HG03575 (cell line): ENCODE data around the gene PMEPA1.

Experiments
- ATAC-seq: cut with Tn5 transposase; IDR thresholded peaks from one replicate; pipeline ENCODE4 v1.9.1; 2021; ENCODE audit not compliant: unreplicated experiment, insufficient number of reproducible peaks, low FRiP score; ENCODE audit errors: extremely low read depth

The PMEPA1 gene, protein sequence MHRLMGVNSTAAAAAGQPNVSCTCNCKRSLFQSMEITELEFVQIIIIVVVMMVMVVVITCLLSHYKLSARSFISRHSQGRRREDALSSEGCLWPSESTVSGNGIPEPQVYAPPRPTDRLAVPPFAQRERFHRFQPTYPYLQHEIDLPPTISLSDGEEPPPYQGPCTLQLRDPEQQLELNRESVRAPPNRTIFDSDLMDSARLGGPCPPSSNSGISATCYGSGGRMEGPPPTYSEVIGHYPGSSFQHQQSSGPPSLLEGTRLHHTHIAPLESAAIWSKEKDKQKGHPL

DNA sequence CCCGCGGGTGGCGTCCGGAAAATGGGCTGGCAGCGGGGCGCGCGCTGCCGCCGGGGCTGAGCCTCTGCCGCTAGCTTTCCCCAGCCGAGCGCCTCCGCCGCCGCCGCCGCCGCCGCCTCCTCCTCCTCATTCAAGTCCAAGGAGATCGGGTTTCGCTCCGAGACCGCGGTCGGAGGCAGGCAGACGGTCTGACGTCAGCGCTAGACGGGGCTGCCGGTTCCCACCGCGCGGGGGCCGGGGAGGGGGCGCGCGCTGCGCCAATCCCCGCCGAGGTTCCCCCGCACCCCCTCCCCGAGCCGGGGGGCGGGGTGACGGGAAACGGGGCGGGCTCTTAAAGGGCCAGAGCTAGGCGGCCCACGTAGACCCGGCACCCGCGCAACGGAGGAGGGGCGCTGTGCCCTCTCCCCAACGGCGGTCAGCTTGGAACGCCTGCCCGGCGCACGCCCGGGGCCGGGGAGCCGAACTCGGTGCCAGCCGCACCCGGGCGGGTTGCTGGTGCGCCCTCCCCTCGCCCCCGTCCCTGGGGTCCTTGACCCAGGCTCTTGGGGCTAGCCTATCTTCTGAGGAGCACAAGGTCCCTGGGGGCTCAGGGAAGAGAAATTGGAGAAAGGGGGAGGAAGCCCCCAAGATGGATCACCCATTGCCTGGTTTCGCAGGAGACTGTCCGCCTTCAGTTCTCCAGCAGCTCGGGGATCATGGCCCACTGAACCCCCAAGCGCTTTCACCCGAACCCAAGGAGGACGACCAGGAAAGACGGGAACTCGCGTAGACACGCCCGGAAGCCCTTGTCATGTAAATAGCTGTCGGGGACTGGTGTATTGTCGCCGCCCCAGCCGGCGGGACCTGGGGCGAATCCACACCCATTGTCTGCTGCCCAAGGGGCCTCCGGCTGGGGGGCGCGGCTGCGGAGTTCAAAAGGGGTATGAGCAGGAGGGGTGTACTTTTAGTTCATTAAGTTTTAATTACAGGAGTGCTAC lies at the start of gene PMEPA1:
Gene PMEPA1, minus strand, starts transcription at position 193 of the 977 bp plus-strand sequence. CDS start 433 bp downstream, outside the sequence.
- ATAC-seq, result no peak

DNA sequence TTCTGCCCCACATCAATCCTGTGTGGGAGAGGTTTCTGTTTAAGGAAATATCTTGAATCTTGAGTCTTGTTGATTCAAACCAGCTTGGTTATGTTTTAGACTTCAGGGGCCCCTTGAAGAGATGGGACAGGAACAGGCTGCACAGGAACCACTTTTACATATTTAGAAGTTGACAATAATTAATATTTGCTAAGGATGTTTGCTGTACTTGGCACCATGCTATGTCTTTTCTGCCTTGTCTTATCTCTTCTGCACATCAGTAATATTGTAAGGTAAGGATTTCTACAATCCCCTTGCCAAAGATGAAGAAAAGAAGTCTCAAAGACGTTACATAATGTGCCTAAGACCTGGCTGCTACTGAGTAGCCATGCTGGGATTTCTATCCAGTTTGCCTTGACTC lies 48.0 kb upstream of the PMEPA1 start:
- no peak for ATAC-seq

DNA sequence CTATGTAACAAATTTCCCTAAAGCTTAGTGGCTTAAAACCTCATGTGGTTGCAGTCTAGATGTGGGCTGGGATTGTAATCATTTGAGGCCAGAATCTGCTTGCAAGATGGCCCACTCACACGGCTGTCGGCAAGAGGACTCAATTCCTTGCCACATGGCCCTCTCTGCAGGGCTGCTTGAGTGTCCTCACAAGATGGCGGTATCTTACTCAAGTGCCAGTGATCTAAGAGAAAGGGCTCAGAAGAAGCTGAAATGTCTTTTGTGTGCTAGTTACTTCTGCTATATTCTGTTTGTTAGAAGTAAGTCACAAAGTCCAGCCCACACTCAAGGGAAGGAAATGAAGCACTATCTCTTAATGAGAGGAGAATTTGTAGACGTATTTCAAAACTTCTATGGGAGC lies 47.1 kb upstream of the PMEPA1 start:
- ATAC-seq, result no peak

DNA sequence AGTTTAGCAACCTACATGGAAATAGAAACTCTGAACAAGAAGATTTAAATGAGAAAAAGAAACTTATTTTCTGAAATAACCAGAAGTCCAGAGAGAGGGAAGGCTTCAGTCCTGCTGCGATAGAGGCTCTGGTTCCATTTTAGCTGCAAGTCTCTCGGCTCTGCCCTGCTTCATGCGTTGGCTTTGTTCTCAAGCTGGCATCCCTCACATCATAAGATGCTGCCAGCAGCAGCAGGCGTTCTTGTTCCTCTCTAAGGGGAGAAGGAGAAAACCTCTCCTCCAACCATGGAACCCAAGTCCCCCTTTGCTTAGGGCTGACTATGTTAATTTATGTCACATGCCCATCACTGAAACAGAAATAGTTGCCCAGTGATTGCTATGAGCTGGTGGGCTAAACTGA lies 46.4 kb upstream of the PMEPA1 start:
- no peak for ATAC-seq

DNA sequence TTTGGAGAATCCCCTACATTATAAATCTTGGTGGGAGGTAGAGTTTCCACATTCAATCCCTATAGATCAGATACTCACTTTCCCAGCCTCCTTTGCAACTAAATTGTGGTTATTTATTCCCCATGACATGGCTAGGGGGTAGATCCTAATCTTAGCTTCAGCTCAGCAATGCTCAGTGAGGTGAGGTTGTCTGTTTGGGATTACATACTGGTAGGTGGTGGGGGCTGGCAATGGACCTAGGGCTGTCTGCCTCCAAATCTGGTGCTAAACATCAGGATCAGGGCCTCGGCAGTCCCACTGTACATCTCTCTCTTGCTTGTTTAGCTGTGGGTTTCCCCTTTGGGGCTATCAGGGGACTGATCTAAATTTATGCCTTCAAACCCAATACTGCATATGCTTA lies 45.8 kb upstream of the PMEPA1 start:
- ATAC-seq, result no peak

DNA sequence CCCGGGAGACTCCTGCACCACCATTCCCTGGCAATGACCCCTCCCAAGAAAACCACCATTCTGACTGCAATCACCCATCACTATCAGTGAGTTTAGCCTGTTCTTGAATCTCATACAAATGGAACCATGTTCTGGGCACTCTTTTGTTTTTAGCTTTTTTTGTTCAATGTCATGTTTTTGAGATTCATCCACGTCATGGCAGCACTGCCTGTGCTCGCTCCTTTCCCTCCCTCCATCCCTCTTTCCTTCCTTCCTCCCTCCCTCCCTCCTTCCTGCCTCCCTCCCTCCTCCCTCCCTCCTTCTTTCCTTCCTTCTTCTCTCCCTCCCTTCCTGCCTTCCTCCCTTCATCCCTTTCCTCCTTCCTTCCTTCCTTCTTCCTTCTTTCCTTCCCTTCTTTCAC lies 44.4 kb upstream of the PMEPA1 start:
- no peak for ATAC-seq

DNA sequence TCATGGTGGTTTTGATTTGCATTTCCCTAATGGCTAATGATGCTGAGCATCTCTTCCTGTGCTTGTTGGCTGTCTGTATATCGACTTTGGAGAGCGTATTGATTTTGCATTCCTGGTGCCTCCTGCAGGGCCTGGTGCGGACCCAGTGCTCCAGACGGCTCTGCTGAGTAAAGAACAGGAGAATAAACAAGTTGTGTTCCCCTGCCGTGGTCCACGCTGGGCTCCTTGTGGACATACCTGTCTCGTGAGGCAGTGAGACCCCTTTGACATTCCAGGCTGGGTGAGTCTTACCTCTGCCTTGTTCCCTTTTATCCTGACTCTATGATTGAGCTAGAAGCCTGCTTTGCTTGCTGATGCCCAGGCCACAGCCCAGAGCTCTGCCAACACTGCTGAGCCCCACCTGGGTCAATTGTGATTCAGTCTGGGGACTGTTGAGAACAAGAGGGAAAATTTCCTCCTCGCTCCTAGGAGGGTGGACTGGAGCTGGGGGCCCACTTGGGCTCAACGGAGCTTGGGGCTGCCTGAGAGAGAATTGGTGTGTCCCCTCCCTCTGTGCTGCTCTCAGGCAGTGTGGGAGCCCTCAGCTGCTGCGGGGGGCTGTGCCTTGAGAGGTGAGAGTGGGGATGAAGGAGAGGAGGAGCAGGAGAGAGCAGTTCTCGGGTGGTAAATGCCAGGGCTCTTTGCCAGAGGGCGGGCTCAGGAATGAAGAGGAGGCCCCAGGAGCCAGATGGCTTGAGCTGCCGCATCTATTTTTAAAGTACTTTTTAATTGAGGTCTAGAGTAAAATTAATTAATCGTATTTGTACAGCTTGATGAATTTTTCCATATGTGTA lies 43.7 kb upstream of the PMEPA1 start:
- ATAC-seq, result no peak

DNA sequence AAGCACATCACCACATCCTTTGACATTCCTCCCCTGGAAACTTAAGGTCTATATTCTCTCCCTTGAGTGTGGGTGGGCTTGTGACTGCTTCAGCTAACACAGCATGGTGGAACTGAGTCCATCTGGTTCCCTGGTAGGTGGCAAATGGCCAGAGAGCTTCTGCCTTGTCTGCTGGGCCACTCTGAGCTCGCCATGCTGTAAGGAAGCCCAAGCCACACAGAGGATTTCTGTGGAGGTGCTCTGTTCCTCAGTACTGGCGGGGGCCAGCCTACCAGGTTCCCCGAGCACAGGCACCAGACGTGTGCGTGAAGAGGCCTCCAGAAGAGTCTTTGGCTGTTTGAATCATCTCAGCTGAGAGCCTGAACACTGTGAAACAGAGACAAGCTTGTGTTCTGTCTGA lies 41.6 kb upstream of the PMEPA1 start:
- ATAC-seq, result no peak

DNA sequence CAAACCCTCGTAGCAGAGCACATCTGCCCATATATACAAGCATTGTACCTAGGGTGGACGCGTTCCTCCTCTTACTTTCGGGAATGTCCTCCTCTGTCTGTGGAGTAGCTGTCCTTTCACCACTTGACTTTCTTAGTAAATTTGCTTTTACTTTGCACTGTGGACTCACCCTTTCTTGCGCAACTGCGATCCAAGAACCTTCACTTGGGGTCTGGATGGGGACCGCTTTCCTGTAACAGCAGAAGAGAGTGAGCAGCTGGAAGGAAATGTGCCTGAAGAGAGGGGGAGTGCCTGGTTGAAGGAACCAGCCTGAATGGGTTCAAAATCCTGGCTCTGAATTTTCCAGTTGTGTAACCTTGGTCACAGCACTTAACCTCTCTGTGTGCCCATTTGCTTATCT lies 40.1 kb upstream of the PMEPA1 start:
- ATAC-seq, result no peak

DNA sequence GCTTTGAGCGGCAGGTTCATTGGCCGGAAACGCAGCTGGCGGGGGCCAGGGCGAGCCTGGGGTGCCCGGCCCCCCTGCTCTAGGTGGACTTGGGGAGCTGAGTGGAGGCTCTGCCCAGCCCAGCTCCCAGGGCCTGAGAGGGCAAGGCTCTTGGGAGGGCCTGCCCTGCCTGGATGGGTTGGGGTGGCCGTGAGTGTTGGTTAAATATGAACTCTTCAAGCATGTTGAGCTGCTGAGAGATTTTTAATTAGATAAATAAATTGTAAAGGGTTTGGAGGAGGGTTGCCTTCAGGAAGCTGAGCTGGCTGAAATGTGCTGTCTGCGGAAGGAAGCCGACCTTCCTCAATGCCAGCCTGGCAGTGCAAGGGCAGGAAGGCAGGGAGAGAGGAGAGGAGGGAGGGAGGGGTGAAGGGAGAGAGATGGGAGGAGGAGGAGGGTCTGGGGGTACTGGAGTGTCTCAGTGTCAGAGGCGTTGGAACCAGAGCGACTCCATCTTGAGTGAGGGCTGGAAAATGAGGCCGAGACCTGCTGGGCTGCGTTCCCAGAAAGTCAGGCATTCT lies 39.4 kb upstream of the PMEPA1 start:
- ATAC-seq, result no peak

DNA sequence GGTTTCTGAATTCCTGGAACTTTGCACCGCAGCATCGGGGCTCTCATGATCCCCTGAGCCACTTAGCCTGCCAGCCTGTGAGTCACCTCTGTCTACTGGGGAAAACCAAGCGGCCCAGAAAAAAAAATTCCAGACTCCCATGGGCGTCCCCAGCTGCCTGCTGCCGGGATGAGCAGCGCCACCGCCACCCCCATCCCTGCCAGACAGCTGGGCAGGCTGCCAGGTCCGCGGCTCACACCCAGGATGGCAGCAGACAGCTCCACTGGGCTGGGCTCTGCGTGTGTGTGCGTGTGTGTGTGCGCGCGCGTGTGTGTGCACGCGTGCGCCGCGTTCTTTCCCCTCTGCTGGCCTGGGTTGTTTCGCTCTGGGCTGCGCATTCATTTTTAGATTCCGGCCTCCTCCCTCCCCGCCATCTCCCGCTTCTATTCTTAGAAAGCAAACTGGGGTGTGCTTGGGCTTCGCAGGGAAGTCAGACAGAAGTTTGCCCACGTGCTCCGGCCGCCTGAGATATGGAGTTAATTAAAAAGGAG lies 38.9 kb upstream of the PMEPA1 start:
- no peak for ATAC-seq

DNA sequence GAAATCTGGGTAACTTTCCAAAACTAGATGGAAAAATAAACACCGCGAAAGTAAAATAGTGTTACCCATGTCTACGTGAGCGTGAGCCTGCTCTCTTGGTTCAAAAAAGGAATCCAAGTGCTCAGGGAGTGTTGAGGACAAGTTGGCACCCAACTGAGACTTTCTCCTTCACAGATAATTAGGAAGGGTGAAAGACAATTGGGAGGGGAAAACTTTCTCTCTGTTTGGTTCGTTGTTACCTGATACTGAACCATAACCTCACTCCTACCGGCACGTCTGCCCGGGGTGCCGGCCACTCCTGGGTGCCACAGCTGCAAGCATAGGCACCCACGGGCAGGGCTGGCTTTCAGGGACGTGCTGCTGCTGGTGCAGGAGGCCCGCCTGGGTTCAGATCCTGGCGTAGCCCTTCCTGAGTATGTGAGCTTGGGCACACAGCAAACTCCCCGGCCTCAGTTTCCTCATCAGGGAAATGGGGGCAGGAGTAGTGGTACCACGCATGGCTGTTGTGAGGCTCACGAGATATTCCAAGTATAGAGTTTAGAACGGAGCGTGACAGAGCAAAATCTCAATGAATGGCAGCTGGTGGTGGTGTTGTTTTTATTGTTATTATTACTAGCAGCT lies 38.2 kb upstream of the PMEPA1 start:
- ATAC-seq, result no peak

DNA sequence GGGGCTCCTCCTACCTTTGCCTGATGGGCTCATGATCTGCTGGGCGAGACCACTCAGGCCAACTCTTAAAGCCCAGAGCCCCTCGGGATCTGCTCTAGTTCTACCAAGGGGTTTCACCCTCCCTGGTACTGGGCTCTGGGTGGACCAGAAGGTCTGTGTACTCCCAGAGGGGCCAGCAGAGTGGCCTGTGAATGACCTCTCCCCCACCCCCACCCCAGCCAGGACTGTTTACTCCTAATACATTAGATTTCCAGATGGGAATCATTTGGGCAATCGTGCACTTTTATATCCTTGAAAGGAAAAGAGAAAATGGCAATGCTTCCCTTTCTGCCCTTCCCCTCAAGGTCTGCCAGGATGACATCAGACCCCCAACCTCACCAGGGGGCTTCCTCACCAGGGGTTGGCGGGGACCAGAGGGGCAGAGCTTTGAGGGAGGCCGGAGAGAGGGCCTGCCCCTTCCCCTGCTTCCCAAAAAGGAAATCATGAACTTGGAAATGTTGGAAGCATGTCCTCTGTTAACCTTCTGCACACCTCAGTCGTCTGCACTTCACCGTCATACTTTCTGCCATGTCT lies 37.1 kb upstream of the PMEPA1 start:
- no peak for ATAC-seq

DNA sequence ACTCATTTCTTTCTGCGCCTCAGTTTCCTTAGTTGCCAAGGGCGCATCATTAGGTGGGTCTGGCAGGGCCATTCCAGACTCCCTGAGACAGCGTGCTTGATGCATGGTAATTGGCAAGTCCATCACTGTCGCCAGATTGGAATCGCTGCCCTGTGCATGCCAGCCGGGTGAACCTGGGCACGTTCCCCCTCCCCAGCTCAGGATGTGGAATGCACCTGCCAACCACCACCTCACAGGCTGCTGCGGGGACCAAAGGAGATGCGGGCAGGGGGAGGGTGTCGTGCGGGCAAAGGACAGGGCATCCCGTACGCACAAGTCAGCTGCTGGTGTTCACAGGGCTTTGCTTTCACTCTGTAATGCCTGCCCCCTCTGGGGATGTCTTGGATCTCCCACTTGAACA lies 36.4 kb upstream of the PMEPA1 start:
- no peak for ATAC-seq

DNA sequence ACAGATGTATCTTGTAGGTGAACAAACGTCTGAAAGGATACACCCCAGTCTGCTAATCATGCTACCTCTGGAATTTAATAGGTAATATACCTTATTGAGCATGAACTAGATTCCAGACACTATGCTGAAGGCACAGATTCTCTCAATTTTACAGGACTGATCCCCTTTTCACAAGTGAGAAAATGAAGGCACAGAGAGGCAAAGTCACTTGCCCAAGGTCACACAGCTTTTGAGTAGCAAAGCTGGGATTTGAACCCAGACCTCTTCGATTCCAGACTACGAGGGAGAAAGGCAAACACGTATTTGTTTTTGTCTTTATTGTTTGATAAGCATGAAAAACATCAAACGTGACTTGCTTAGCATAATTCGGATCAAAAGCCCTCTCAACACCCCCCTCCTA lies 34.4 kb upstream of the PMEPA1 start:
- ATAC-seq, result no peak

DNA sequence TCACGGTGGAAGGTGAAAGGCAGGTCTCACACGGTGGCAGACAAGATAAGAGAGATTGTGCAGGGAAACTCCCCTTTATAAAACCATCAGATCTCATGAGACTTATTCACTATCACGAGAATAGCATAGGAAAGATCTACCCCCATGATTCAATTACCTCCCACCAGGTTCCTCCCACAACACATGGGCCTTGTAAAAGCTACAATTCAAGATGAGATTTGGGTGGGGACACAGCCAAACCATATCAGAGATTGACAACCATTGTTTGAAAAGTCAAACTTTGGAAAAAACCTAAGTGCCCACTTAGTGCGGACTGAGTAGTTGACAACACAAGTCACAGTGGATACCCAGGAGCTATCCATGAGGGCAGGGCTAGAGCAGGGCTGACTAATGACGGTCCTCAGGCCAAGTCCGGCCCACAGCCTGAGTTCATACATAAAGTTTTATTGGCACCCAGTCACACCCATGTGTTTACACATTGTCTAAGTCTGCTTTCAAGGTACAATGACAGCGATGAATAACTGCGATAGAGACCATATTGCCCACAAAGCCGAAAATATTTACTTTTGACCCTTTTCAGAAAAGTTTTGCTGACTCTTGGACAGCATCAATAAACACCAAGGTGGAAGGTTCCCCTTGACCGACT lies 33.8 kb upstream of the PMEPA1 start:
- ATAC-seq, result no peak

DNA sequence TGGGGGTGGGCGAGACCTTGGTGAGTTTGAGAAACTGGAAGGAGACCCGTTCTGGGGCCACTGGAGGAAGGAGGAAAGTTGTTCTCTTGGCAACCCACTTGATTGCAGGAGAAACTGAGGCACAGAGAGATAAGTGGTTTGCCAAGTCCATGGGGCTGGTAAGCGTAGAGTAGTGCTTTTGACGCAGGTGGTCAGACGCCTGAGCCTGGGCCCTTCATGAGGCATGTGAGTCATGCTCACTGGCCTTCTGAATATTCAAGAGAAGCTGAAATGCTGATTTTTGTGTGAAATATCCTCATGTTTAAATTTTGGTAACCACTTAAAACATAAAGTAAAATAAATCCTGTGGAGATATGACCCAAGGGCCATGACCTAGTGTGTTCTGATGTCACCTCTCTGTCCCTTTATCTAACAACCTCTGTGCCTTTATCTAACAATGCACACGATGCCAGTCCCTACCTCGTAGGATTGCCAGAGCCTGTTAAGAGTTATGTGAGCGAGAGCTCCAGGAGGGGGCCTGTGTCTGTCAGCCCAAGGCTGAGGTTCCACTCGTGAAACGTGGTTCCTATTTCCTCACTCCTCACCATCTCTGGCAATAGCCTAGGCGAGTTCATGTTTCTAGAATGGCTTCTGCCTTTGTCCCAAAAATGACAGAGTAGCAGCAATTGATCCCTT lies 32.8 kb upstream of the PMEPA1 start:
- no peak for ATAC-seq
